ENCODE data around the gene PHF19. TPM values are rescaled to one million over a fixed set of nuclear protein-coding genes. Genes with fewer than 3 reads are reported as not detected.

PHF19 gene
- total RNA-seq, 1 donor from 2014 or later = 18.5 TPM

- H3K4me3 ChIP-seq (ENCODE audit: low read depth, low read length) = peak overlapping the region; percentile 53
- no peak for DNase-seq (ENCODE audit: low read depth)
- no peaks in the 10 kb centered on the region for H3K36me3 ChIP-seq (ENCODE audit: control insufficient read depth, insufficient read depth, low read length)
- H3K27me3 ChIP-seq (ENCODE audit: control insufficient read depth, insufficient read depth, low read length) = no peaks in the 10 kb centered on the region
- no peak for TF ChIP-seq CTCF (IDR thresholded peaks at IDR 0.05; ENCODE audit: insufficient read depth, low read length, poor library complexity, severe bottlenecking)
Measured at GRCh38 chr9:120877276-120878034, 467 bp upstream of the PHF19 start.

- no peaks in the 10 kb centered on the region for H3K27me3 ChIP-seq (ENCODE audit: control insufficient read depth, insufficient read depth, low read length)
- H3K4me3 ChIP-seq (ENCODE audit: low read depth, low read length) = peak overlapping the region; percentile 53
- peak; percentile 14 for TF ChIP-seq CTCF (IDR thresholded peaks at IDR 0.05; ENCODE audit: insufficient read depth, low read length, poor library complexity, severe bottlenecking)
- peak; percentile 59 for DNase-seq (ENCODE audit: low read depth)
- no peaks in the 10 kb centered on the region for H3K36me3 ChIP-seq (ENCODE audit: control insufficient read depth, insufficient read depth, low read length)
Measured at GRCh38 chr9:120875954-120876841, 790 bp downstream of the PHF19 start.

DNA sequence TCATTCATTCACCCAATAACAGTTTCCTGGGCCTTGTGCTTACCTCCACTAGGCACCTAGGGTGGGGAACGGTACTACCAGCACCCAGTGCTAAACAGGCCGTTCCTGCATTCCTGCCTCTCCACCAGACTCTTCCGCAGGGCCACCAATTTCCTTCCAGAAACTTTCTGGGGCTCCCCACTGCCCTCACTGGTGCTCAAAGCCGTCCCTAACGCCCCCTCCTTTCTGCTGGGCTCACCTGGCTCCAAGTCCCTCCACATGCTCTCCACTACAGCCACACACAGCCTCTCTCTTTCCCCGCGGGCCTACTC is 1.4 kb downstream of the PHF19 start:
- H3K36me3 ChIP-seq (ENCODE audit: control insufficient read depth, insufficient read depth, low read length) = no peaks in the 10 kb centered on the region
- H3K4me3 ChIP-seq (ENCODE audit: low read depth, low read length) = peak overlapping the region; percentile 53
- no peak for TF ChIP-seq CTCF (IDR thresholded peaks at IDR 0.05; ENCODE audit: insufficient read depth, low read length, poor library complexity, severe bottlenecking)

GRCh38 chr9:120875195-120875565 is 1.8 kb downstream of the PHF19 start:
- H3K27me3 ChIP-seq (ENCODE audit: control insufficient read depth, insufficient read depth, low read length) = no peaks in the 10 kb centered on the region
- no peaks in the 10 kb centered on the region for H3K36me3 ChIP-seq (ENCODE audit: control insufficient read depth, insufficient read depth, low read length)
- TF ChIP-seq CTCF (IDR thresholded peaks at IDR 0.05; ENCODE audit: insufficient read depth, low read length, poor library complexity, severe bottlenecking) = no peak
- no peak overlapping the region for H3K4me3 ChIP-seq (ENCODE audit: low read depth, low read length)
- DNase-seq (ENCODE audit: low read depth) = no peak

More for the DNA sequence above, 1.4 kb downstream of the PHF19 start:
- H3K27me3 ChIP-seq (ENCODE audit: control insufficient read depth, insufficient read depth, low read length) = no peaks in the 10 kb centered on the region
- no peak for DNase-seq (ENCODE audit: low read depth)

- no peak for TF ChIP-seq CTCF (IDR thresholded peaks at IDR 0.05; ENCODE audit: insufficient read depth, low read length, poor library complexity, severe bottlenecking)
- Histone ChIP-seq H3K4me3 (ENCODE audit: low read depth, low read length) (no peak overlapping the region), H3K36me3 (ENCODE audit: control insufficient read depth, insufficient read depth, low read length) (no peaks in the 10 kb centered on the region), H3K27me3 (ENCODE audit: control insufficient read depth, insufficient read depth, low read length) (no peaks in the 10 kb centered on the region)
- no peak for DNase-seq (ENCODE audit: low read depth)
Measured at GRCh38 chr9:120874226-120875194, 2.5 kb downstream of the PHF19 start.

Measured in kidney epithelial cell (primary cell).